Ovary (tissue), 3 donors: ENCODE results near the gene TECPR2.

Experiments used
- EP300 ChIP-seq: sonication (generic); formaldehyde crosslinking; IDR thresholded peaks from one replicate; pipeline ENCODE4 v1.6.1; 2017; ENCODE audit warnings: antibody characterized with exemption
- TF ChIP-seq, protein P1 (sequence below), 3 donors: fragments of 450-650 bp in 2 of 3; fragments of 200-600 bp in 1 of 3; IDR thresholded peaks; one replicate each; pipeline versions ENCODE4 v1.5.1 to v1.8.0; 2016 to 2022; ENCODE audit warnings: antibody characterized with exemption in 3 of 3, mild to moderate bottlenecking in 1 of 3
- donor health status: DM: no; HTN: no; CAD: no.

DNA sequence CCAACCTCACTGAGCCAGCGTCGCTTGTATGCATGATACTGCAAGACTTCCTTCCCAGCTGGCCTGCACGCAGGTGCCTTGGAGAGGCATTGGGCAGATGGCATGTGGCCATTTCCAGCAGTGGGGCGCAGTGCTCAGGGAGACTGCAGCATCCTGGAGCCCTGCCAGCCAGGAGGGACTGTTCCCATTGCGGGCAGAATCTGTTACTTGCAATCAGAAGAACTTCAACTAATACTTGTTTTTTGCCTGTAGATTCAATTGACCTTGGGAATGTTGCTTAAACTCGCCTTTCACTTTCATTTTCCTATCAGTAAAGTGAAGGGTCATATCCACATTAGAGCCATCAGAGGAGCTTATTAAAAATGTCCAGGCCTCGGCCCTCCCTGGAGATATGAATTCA is 117.0 kb downstream of the TECPR2 start:
- TF ChIP-seq EP300: no peak
- TF ChIP-seq, protein P1, sequence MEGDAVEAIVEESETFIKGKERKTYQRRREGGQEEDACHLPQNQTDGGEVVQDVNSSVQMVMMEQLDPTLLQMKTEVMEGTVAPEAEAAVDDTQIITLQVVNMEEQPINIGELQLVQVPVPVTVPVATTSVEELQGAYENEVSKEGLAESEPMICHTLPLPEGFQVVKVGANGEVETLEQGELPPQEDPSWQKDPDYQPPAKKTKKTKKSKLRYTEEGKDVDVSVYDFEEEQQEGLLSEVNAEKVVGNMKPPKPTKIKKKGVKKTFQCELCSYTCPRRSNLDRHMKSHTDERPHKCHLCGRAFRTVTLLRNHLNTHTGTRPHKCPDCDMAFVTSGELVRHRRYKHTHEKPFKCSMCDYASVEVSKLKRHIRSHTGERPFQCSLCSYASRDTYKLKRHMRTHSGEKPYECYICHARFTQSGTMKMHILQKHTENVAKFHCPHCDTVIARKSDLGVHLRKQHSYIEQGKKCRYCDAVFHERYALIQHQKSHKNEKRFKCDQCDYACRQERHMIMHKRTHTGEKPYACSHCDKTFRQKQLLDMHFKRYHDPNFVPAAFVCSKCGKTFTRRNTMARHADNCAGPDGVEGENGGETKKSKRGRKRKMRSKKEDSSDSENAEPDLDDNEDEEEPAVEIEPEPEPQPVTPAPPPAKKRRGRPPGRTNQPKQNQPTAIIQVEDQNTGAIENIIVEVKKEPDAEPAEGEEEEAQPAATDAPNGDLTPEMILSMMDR (IDR thresholded peaks at IDR 0.05): no peak
